Muscle layer of colon (tissue), 2 donors: ENCODE results near the gene RASA3.

Source experiments
- H3K27ac ChIP-seq: one replicate; pipeline ENCODE4 v1.7.0; 2013; ENCODE audit warnings: low read depth, mild to moderate bottlenecking, low read length, moderate library complexity
- H3K27me3 ChIP-seq, 2 donors: one replicate each; pipeline ENCODE4 v1.7.0; 2013; ENCODE audit warnings: low read length in 2 of 2, mild to moderate bottlenecking in 2 of 2; ENCODE audit not compliant: insufficient read depth in 2 of 2, control insufficient read depth in 1 of 2
- H3K36me3 ChIP-seq: one replicate; pipeline ENCODE4 v1.7.0; 2013; ENCODE audit warnings: mild to moderate bottlenecking, low read length; ENCODE audit not compliant: insufficient read depth
- H3K4me1 ChIP-seq: one replicate; pipeline ENCODE4 v1.7.0; 2013; ENCODE audit warnings: mild to moderate bottlenecking, low read length; ENCODE audit not compliant: insufficient read depth
- H3K4me3 ChIP-seq, 2 donors: one replicate each; pipeline ENCODE4 v1.7.0; 2013; ENCODE audit warnings: low read length in 2 of 2, low read depth in 1 of 2, mild to moderate bottlenecking in 1 of 2, moderate library complexity in 1 of 2
- H3K9ac ChIP-seq: one replicate; pipeline ENCODE4 v1.7.0; 2013; ENCODE audit warnings: low read length
- H3K9me3 ChIP-seq: one replicate; pipeline ENCODE4 v1.7.0; 2013; ENCODE audit warnings: mild to moderate bottlenecking, low read length
- donor health status: abdominal sarcoma.
- donor health status: Adenocarcinoma of cecum.

The RASA3 gene

DNA sequence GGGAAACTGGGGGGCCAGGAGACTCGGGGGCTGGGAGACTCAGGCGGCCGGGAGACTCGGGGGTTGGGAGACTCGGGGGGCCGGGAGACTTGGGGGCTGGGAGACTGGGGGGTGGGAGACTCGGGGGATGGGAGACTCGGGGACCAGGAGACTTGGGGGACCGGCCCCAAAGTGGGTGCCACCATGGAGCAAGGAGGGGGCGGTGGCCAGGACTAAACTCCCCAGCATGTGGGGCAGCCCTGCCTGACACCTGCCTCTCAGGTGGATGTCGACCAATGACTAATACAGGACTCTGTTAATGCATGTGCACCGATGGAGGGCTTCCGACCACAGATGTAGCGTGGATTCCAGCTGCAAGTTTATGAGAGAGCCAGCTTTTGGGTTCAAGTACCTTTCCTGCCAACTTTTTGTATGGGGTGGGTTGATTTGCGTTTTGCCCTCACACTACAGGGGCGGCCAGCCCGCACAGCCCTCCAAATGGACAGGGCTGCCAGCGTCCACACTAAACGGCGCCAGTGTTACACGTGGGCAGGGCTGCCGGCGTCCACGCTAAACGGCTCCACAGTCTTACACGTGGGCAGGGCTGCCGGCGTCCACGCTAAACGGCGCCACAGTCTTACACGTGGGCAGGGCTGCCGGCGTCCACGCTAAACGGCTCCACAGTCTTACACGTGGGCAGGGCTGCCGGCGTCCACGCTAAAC, 62.2 kb downstream of the RASA3 start:
- H3K9me3 ChIP-seq: no peaks in the 10 kb centered on the region
- H3K4me3 ChIP-seq: no peak overlapping the region
- H3K4me1 ChIP-seq: peaks cover 39% of the 10 kb centered on the region
- H3K27ac ChIP-seq: no peak overlapping the region
- H3K27me3 ChIP-seq: no peaks in the 10 kb centered on the region
- no peaks in the 10 kb centered on the region for H3K36me3 ChIP-seq
- H3K9ac ChIP-seq: no peak overlapping the region

GRCh38 chr13:114069376-114070097, 62.9 kb downstream of the RASA3 start:
- Histone ChIP-seq H3K27me3 (no peaks in the 10 kb centered on the region), H3K9ac (no peak overlapping the region), H3K27ac (no peak overlapping the region), H3K36me3 (no peaks in the 10 kb centered on the region), H3K4me1 (peaks cover 46% of the 10 kb centered on the region), H3K9me3 (no peaks in the 10 kb centered on the region), H3K4me3 (no peak overlapping the region)

DNA sequence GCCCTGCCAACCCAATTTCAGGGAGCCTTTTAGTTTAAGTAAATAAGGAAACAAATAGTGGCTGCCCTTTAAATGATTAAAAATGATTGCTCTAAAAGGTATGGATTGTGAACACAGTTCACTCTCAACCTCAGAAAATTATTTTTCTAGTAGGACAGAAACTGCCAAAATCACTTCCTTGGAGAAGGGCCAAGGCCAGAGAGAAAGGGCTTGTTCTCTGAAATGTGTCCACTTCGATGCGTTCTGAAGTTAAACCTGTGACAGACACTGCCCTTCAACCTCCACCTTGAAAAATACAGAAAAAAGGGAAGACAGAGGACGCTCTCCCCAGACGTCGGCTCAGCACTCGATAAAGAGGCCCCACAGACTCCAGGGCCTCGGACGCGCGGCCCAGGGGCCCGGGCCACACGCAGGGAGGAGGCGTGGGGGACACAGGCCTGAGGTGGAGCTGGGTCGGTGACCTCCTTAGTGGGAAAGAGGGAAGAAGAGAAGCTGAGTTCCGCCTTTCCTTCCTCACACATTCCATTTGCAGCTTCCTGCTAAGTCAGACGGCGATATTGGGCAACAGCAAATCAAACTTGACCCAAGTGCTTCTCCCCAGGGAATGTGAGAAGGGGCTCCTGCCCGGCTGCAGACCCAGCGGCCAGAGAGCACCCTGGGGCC, 63.6 kb downstream of the RASA3 start:
- Histone ChIP-seq H3K36me3 (no peaks in the 10 kb centered on the region), H3K9ac (no peak overlapping the region), H3K9me3 (no peaks in the 10 kb centered on the region), H3K4me3 (no peak overlapping the region), H3K27ac (peak overlapping the region; percentile 6), H3K4me1 (peaks cover 53% of the 10 kb centered on the region), H3K27me3 (no peaks in the 10 kb centered on the region)

- no peak overlapping the region for H3K4me3 ChIP-seq
- peak overlapping the region; percentile 6 for H3K27ac ChIP-seq
- no peaks in the 10 kb centered on the region for H3K9me3 ChIP-seq
- no peaks in the 10 kb centered on the region for H3K36me3 ChIP-seq
- H3K4me1 ChIP-seq: peaks cover 58% of the 10 kb centered on the region
- no peaks in the 10 kb centered on the region for H3K27me3 ChIP-seq
- H3K9ac ChIP-seq: no peak overlapping the region
These were observed 64.4 kb downstream of the RASA3 start for GRCh38 chr13:114067886-114068651.

GRCh38 chr13:114067381-114067885, 65.0 kb downstream of the RASA3 start:
- H3K9ac ChIP-seq: no peak overlapping the region
- H3K27ac ChIP-seq: peak overlapping the region; percentile 84
- peaks cover 58% of the 10 kb centered on the region for H3K4me1 ChIP-seq
- no peak overlapping the region for H3K4me3 ChIP-seq
- H3K36me3 ChIP-seq: no peaks in the 10 kb centered on the region
- no peaks in the 10 kb centered on the region for H3K9me3 ChIP-seq
- no peaks in the 10 kb centered on the region for H3K27me3 ChIP-seq

DNA sequence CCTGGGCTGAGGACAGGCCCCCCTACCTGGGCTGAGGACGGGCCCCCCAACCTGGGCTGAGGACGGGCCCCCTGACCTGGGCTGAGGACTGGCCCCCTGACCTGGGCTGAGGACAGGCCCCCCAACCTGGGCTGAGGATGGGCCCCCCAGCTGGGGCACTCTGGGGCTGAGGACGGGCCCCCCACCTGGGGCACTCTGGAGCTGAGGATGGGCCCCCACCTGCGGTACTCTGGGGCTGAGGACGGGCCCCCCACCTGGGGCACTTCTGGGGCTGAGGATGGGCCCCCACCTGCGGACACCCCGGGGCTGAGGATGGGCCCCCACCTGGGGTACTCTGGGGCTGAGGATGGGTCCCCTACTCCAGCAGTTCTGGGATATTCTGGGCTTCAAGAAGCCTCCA, 65.5 kb downstream of the RASA3 start:
- Histone ChIP-seq H3K9ac (no peak overlapping the region), H3K4me3 (no peak overlapping the region), H3K36me3 (no peaks in the 10 kb centered on the region), H3K27me3 (no peaks in the 10 kb centered on the region), H3K9me3 (no peaks in the 10 kb centered on the region), H3K4me1 (peaks cover 58% of the 10 kb centered on the region), H3K27ac (peak overlapping the region; percentile 84)

- no peaks in the 10 kb centered on the region for H3K9me3 ChIP-seq
- H3K9ac ChIP-seq: peak overlapping the region; percentile 62
- peak overlapping the region in 1 of 2 donors; percentile 55 for H3K4me3 ChIP-seq
- no peaks in the 10 kb centered on the region for H3K27me3 ChIP-seq
- H3K36me3 ChIP-seq: no peaks in the 10 kb centered on the region
- peaks cover 58% of the 10 kb centered on the region for H3K4me1 ChIP-seq
- peak overlapping the region; percentile 84 for H3K27ac ChIP-seq
These were observed 66.3 kb downstream of the RASA3 start for GRCh38 chr13:114065926-114066774.

DNA sequence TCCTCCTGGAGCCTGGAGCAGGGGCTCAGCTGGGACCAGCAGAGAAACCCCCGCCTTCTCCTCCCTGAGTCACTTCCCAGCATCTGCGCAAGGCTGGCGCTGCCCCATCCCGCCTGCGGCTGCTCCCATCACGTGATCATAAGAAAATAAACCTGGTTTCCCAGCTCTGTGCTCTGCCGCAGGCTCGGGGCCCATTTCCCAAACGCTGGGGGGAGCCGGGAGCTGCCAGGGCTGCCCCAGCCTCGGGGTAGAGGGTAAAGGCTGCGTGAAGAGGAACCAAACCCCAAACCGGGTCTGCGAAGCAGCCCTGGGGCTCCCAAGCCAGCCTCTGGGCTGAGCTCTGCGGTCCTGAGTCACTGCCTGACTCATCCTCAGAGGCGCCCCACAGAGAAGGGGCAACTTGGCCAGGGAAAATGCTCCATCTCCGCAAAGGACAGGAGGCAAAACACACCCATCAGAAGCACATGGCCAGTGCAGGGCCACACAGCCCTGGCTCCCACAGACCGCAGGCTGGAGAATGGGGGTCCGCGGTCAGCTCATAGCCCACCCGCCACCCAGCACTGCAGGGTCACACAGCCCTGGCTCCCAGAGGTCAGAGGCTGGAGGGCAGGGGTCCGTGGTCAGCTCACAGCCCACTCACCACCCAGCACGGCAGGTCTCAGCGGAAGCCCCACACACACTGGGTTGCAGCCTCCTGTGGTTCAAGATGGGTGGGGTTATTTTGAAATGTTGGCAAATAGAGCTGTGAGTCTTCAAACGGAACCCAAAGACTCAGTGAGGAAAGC, 67.1 kb downstream of the RASA3 start:
- H3K9me3 ChIP-seq: no peaks in the 10 kb centered on the region
- H3K4me3 ChIP-seq: peak overlapping the region; percentile 17 to 55
- no peaks in the 10 kb centered on the region for H3K27me3 ChIP-seq
- H3K9ac ChIP-seq: peak overlapping the region; percentile 62
- H3K27ac ChIP-seq: peak overlapping the region; percentile 84
- H3K4me1 ChIP-seq: peaks cover 58% of the 10 kb centered on the region
- no peaks in the 10 kb centered on the region for H3K36me3 ChIP-seq

DNA sequence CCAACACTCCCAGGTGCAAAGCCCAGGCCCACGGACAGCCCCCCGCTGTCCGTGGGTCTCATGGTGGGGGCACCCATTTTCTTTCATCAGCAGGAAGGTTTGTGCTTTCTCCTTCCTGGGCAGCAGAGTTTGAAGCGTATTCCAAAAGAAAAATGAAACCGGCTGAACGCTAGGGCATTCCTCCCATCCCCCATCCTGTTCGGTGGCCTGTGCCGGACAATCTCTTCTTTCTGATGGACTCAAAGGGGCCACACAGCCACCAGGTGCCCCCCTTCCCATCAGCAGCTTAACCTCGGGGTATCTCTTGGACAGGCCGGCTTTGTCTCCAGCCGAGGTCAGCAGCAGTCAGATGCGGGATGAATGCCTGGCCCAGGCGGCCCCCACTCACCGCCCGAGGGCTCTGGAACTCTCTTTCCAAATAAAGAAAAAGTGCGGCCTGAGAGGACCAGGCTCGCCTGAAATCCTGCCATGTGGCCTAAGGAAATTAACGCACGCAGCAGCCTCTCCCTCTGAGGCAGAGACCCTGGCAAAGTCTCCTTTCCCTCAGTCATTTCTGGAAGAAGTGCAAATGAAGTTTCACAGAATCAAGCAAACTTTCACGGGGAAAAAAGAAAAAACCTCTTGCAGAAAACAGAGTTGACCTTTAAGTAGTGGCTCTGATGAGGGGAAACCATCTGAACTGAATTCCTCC, 67.8 kb downstream of the RASA3 start:
- Histone ChIP-seq H3K36me3 (no peaks in the 10 kb centered on the region), H3K27ac (peak overlapping the region; percentile 84), H3K4me1 (peaks cover 58% of the 10 kb centered on the region), H3K9me3 (no peaks in the 10 kb centered on the region), H3K9ac (peak overlapping the region; percentile 62), H3K4me3 (peak overlapping the region; percentile 22 to 55), H3K27me3 (no peaks in the 10 kb centered on the region)
